GM12878 (cell line): ENCODE data around the gene CD48.

ENCODE experiments used
- NKRF ChIP-seq: fragments of 450-650 bp; conservative IDR thresholded peaks from 2 replicates; pipeline ENCODE4 v1.6.1; 2017; ENCODE audit warnings: mild to moderate bottlenecking, moderate library complexity
- POLR2A ChIP-seq: IDR thresholded peaks from 2 replicates; pipeline ENCODE4 v1.6.1; 2011; ENCODE audit warnings: low read depth, mild to moderate bottlenecking, low read length
- POLR2AphosphoS5 ChIP-seq: IDR thresholded peaks from 2 replicates; pipeline ENCODE4 v1.6.1; 2011; ENCODE audit warnings: mild to moderate bottlenecking, low read length, inconsistent platforms
- TCF12 ChIP-seq: IDR thresholded peaks from 2 replicates; pipeline ENCODE4 v1.6.1; 2011; ENCODE audit warnings: low read depth, mild to moderate bottlenecking, low read length
- TF ChIP-seq, protein P1 (sequence below): fragments of 450-650 bp; IDR thresholded peaks from 2 replicates; pipeline ENCODE4 v1.6.1; 2017; ENCODE audit warnings: low read depth, mild to moderate bottlenecking, moderate library complexity
- TF ChIP-seq, protein P2 (sequence below): fragments of 450-650 bp; IDR thresholded peaks from 2 replicates; pipeline ENCODE4 v1.6.1; 2017; ENCODE audit warnings: mild to moderate bottlenecking, moderate library complexity
- TF ChIP-seq, protein P3 (sequence below), 3 experiments: IDR thresholded peaks in 2 of 3; conservative IDR thresholded peaks in 1 of 3; 2 replicates each; pipeline ENCODE4 v1.5.1; 2011; ENCODE audit warnings: low read depth in 3 of 3, low read length in 3 of 3, mild to moderate bottlenecking in 3 of 3, control low read depth in 2 of 3, moderate library complexity in 2 of 3, inconsistent platforms in 1 of 3, mixed read lengths in 1 of 3; ENCODE audit not compliant: control insufficient read depth in 2 of 3, insufficient read depth in 1 of 3; ENCODE audit errors: extremely low read depth in 1 of 3

DNA sequence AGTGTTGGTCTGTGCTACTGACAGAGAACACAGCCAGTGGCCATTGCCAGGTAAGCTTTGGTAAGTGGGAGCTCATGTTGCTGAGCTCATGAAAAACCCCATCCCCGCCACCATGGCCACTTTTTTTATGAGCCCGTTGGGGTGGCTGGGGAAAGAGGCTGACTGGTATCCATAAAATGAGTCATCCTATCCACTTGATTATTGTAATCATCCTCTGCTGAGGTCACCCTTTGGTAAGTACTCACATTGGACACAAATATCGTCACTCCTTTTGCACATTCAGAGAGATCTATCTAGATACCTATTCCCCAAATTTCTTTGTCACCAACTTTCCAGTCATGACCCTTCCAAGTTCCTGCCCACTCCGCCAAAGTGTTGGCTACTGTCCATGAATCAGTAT is 49.4 kb upstream of the CD48 start:
- TF ChIP-seq NKRF: no peak
- TF ChIP-seq, protein P1, sequence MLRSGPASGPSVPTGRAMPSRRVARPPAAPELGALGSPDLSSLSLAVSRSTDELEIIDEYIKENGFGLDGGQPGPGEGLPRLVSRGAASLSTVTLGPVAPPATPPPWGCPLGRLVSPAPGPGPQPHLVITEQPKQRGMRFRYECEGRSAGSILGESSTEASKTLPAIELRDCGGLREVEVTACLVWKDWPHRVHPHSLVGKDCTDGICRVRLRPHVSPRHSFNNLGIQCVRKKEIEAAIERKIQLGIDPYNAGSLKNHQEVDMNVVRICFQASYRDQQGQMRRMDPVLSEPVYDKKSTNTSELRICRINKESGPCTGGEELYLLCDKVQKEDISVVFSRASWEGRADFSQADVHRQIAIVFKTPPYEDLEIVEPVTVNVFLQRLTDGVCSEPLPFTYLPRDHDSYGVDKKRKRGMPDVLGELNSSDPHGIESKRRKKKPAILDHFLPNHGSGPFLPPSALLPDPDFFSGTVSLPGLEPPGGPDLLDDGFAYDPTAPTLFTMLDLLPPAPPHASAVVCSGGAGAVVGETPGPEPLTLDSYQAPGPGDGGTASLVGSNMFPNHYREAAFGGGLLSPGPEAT: no peak
- TF ChIP-seq TCF12: no peak
- TF ChIP-seq, protein P2, sequence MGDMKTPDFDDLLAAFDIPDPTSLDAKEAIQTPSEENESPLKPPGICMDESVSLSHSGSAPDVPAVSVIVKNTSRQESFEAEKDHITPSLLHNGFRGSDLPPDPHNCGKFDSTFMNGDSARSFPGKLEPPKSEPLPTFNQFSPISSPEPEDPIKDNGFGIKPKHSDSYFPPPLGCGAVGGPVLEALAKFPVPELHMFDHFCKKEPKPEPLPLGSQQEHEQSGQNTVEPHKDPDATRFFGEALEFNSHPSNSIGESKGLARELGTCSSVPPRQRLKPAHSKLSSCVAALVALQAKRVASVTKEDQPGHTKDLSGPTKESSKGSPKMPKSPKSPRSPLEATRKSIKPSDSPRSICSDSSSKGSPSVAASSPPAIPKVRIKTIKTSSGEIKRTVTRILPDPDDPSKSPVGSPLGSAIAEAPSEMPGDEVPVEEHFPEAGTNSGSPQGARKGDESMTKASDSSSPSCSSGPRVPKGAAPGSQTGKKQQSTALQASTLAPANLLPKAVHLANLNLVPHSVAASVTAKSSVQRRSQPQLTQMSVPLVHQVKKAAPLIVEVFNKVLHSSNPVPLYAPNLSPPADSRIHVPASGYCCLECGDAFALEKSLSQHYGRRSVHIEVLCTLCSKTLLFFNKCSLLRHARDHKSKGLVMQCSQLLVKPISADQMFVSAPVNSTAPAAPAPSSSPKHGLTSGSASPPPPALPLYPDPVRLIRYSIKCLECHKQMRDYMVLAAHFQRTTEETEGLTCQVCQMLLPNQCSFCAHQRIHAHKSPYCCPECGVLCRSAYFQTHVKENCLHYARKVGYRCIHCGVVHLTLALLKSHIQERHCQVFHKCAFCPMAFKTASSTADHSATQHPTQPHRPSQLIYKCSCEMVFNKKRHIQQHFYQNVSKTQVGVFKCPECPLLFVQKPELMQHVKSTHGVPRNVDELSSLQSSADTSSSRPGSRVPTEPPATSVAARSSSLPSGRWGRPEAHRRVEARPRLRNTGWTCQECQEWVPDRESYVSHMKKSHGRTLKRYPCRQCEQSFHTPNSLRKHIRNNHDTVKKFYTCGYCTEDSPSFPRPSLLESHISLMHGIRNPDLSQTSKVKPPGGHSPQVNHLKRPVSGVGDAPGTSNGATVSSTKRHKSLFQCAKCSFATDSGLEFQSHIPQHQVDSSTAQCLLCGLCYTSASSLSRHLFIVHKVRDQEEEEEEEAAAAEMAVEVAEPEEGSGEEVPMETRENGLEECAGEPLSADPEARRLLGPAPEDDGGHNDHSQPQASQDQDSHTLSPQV: no peak
- TF ChIP-seq POLR2A: no peak
- no peak for TF ChIP-seq POLR2AphosphoS5
- TF ChIP-seq, protein P3, sequence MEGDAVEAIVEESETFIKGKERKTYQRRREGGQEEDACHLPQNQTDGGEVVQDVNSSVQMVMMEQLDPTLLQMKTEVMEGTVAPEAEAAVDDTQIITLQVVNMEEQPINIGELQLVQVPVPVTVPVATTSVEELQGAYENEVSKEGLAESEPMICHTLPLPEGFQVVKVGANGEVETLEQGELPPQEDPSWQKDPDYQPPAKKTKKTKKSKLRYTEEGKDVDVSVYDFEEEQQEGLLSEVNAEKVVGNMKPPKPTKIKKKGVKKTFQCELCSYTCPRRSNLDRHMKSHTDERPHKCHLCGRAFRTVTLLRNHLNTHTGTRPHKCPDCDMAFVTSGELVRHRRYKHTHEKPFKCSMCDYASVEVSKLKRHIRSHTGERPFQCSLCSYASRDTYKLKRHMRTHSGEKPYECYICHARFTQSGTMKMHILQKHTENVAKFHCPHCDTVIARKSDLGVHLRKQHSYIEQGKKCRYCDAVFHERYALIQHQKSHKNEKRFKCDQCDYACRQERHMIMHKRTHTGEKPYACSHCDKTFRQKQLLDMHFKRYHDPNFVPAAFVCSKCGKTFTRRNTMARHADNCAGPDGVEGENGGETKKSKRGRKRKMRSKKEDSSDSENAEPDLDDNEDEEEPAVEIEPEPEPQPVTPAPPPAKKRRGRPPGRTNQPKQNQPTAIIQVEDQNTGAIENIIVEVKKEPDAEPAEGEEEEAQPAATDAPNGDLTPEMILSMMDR (IDR thresholded peaks at IDR 0.05 in 2 of 3, conservative IDR thresholded peaks at IDR 0.05 in 1 of 3; ENCODE audit: control insufficient read depth in 2 of 3, extremely low read depth in 1 of 3, insufficient read depth in 1 of 3, low read depth in 3 of 3, low read length in 3 of 3): no peak
